C1 segment of cervical spinal cord (tissue), 14 donors: ENCODE results near the gene CLSTN1.
A peak's percentile ranks its signal among the peaks of the same experiment; 100 is the strongest.

Source experiments
- DNase-seq, 14 donors: peaks; one replicate each; lab custom pipeline; 2025; lab: John Stamatoyannopoulos, UW

Gene CLSTN1

DNA sequence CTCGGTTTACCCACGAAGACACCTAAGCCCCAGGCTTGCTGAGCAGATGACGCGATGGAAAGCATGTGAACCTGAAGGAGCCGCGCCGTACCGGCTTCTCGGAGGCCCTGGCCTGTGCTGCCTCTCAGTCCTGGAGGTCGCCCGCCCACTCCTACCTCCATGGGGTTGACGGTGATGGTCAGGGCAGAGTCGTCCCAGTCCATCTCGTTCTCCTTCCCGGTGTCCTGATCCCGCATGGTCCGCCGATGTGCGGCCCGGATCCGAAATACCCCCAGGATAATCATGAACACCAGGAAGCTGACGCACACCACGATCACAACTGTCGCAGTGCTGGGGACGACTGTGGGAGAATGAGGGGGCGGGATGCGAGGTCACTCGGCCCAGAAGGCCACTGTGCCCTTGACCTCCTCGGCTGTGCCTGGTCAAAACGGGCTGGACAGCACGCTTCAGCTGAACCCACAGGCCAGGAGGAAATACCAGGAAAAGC, 92.7 kb downstream of the CLSTN1 start:
- DNase-seq, result no peak

- DNase-seq, result peak in 9 of 14 donors; percentile 16 to 50 (median 37)
Observed at GRCh38 chr1:9730096-9730901, 93.5 kb downstream of the CLSTN1 start.

DNA sequence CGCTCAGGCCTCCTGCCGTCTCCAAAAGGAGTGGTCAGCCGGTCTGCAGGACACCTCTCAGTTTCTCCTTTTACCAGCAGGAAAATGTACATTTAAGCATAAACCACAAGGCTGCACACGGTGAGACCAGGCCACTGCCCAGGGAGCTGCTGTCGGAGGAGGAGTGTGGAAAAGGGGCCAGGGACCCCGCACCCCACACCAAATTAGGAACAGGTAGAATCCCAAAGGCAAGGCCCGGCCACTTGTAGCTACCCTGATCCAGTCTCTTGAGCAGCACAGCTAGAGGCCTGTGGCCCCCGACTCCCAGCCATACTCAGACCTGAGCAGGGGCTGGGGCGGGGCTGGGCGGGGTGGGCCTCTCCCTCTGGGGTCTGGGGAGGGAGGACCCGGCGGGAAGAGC, 94.2 kb downstream of the CLSTN1 start:
- no peak for DNase-seq

- peak in 1 of 14 donors; percentile 42 for DNase-seq
Observed at GRCh38 chr1:9728451-9729295, 95.1 kb downstream of the CLSTN1 start.

DNA sequence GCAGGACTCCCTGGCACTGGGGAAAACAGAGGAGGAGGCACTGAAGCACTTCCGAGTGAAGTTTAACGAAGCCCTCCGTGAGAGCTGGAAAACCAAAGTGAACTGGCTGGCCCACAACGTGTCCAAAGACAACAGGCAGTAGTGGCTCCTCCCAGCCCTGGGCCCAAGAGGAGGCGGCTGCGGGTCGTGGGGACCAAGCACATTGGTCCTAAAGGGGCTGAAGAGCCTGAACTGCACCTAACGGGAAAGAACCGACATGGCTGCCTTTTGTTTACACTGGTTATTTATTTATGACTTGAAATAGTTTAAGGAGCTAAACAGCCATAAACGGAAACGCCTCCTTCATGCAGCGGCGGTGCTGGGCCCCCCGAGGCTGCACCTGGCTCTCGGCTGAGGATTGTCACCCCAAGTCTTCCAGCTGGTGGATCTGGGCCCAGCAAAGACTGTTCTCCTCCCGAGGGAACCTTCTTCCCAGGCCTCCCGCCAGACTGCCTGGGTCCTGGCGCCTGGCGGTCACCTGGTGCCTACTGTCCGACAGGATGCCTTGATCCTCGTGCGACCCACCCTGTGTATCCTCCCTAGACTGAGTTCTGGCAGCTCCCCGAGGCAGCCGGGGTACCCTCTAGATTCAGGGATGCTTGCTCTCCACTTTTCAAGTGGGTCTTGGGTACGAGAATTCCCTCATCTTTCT, 96.7 kb downstream of the CLSTN1 start:
- no peak for DNase-seq

DNA sequence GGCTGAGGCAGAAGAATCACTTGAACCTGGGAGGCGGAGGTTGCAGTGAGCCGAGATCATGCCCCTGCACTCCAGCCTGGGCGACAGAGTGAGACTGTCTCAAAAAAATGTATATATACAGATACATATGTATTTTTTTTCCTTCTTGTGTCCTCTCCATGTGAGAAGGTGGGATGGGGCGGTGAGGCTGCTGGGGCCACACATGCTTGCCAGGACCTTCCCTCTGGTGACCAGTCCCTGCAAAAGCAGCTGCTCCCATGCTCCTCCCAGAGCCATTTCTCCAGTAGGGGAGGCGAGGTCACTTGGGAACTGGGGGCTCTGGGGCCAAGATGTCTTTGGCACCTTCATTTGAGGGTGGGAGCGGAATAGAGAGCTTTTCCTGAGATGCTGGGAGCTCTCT, 97.4 kb downstream of the CLSTN1 start:
- DNase-seq, result no peak

DNA sequence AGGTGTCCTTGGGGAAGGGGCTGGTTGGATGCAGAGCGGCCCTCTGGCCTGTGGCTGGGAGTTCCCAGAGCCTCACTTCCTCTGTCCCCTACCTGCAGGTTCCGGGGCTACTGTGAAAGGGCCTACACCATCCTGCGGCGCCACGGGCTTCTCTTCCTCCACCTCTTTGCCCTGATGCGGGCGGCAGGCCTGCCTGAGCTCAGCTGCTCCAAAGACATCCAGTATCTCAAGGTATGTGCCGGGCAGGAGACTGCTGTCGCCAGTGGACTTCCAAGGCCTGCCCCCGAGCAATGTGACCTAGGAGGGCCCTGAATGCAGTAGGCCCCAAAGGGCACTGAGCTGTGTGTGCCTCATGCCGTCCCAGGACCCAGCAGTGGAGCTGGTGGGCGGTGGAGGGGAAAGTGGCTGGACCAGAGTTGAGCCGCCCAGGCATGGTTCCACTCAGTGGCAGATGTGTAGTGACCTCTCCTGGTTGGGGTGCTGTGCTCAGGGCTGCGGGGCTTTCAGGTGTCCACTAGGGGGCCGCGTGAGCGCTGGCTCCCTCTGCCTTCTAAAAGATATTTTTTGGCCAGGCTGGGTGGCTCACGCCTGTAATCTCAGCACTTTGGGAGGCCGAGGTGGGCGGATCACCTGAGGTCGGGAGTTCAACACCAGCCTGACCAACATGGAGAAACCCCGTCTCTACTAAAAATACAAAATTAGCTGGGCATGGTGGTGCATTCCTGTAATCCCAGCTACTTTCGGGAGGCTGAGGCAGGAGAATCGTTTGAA, 98.9 kb downstream of the CLSTN1 start:
- peak in 2 of 14 donors; percentile 4 to 25 for DNase-seq

DNA sequence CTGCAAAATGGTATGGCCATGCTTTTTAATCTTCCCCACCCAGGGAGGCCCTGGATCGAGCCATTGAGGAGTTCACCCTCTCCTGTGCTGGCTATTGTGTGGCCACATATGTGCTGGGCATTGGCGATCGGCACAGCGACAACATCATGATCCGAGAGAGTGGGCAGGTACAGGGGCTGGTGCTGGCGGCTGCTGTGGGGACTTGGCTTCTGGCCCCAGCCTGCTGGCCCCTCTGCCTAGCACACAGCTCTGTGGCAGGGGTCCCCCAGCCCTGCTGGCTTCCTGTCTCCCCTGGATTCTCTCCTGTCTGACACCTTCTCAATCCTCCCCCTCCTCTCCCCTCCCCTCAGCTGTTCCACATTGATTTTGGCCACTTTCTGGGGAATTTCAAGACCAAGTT, 99.8 kb downstream of the CLSTN1 start:
- DNase-seq, result no peak

- no peak for DNase-seq
Observed at GRCh38 chr1:9723068-9723805, 100.5 kb downstream of the CLSTN1 start.

DNA sequence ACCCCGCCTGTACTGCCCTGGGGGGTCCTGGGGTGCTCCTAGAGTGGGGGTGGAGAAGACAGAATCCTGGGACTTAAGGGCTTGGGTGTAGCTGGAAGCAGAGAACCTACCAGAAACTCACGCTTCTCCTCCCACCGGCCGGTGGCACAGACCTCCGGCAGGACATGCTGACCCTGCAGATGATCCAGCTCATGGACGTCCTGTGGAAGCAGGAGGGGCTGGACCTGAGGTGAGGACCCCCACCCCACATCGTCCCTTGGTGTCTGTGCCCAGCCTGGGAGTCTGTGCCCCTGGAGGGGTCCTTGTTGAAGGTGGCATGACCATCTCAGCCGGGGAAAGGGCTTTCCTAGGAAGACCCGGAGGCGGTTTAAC, 101.4 kb downstream of the CLSTN1 start:
- no peak for DNase-seq

- peak in 3 of 14 donors; percentile 6 to 41 (median 25) for DNase-seq
Observed at GRCh38 chr1:9721606-9722377, 102.0 kb downstream of the CLSTN1 start.

DNA sequence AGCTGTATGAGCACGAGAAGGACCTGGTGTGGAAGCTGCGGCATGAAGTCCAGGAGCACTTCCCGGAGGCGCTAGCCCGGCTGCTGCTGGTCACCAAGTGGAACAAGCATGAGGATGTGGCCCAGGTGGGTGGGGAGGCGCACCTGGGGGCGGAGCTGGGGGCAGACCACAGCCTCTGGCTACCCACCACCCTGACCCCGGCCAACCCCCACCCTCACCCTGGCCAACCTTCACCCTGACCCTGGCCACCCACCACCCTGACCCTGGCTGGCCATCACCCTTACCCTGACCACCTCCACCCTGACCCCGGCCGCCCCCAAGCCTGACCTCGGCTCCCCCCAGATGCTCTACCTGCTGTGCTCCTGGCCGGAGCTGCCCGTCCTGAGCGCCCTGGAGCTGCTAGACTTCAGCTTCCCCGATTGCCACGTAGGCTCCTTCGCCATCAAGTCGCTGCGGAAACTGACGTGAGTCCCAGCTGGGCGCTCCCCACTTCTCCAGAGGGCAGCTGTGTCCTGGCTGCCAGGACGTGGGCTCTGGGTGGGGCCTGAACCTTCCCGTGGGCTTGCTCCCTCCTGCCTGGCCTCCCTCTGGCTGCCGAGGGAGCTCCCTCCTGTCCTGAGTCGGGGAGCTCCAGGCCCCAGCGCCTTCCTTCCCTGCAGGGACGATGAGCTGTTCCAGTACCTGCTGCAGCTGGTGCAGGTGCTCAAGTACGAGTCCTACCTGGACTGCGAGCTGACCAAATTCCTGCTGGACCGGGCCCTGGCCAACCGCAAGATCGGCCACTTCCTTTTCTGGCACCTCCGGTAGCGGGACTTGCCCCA, 102.8 kb downstream of the CLSTN1 start:
- no peak for DNase-seq

DNA sequence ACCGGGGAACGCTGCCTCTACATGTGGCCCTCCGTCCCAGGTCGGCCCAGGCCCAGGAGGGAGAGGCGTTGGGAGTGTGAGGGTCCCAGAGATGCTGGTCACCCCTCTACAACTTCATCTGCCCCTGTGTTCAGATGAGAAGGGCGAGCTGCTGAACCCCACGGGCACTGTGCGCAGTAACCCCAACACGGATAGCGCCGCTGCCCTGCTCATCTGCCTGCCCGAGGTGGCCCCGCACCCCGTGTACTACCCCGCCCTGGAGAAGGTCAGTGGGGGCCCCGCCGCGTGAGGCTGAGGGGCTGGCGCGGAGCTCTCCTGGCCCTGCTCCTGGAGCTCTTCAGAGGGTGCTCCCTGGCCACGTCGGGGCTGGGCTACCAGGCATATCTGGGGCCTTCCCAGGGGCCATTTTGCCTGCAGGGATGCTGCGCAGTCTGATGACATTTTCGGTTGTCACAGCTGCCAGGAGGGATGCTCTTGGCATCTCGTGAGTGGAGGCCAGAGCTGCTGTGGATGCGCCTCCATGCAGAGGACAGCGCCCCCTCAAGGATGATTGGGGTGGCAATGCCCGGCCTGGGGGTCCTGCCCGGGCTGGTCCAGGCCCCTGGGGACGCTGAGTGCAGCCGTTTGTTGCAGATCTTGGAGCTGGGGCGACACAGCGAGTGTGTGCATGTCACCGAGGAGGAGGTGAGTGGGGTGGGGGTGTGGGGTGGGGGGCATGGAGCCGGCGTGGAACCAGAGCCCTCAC, 103.6 kb downstream of the CLSTN1 start:
- DNase-seq, result no peak

DNA sequence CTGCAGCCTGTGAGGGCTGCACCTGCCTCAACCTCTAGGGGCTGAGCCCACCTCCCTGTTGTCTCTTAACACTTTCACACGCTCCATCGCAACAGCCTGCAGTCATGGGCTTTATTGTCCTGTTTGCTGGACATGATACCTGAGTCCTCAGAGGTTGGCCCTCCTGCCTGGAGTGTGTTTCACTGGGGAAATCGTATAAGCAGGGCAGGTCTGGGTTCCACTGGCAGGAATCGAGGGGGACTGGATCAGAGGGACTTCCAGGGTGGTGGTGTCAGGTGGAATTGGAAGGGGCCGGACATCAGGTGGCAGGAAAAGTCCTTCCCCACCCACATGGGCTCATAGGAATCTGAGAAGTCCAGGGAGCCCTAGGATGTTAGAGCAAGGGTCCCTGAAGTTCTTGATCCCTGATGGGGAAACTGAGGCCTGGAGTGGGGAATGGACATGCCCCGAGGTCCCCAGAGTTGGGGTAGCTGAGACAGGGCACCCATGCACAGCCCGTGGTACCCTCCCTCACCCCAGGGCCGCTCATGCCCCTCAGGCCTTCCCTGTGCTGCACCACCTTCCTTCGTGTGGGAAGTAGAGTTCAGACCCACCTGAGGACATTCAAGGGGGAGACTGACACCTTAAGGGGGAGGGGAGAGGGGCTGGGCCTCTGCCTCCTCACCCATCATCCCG, 105.6 kb downstream of the CLSTN1 start:
- DNase-seq, result no peak

DNA sequence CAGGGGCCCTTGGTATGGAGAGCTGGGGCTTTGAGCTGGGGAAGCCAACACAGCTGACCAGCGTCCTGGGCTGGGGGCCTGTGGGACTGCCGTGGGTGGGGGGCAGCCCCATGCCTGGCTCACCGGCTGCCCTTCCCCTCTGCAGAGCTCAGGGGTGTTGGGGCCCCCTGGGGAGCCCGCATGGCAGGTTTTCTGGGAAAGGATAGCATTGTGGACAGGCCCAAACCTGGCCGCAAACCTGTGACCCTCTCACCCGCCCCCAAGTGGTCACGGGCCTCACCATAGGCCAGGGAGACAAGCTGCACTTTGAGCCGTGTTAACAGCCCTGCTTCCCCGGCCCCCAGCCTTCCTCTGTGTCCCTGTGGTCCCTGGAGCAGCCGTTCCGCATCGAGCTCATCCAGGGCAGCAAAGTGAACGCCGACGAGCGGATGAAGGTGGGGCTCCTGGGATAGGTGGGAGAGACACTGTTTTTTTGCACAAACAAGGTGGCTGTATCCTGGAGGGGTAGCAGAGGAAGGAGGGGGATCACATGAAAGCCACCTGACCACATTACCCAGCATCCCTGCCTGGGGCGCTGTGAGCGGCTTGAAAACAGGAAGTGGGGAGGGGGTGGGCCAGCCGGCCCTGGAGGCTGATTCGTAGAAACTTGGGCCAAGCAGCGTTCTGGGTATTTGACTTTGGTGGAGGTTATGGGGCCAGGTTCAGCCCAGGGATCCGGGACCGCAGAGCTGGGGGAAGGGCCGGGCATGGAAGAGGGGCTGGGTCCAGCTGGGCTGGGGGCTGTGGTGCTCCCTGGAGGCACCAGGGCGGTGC, 106.4 kb downstream of the CLSTN1 start:
- DNase-seq, result peak in 9 of 14 donors; percentile 17 to 60 (median 37)

GRCh38 chr1:9716404-9717192, 107.2 kb downstream of the CLSTN1 start:
- no peak for DNase-seq
